EH (cell line): ENCODE data around the gene SLAIN1.

Experiments used
- DNase-seq: peaks from one replicate; pipeline ENCODE4 v3.0.0-alpha.2; 2015; ENCODE audit warnings: low read depth

SLAIN1 gene

GRCh38 chr13:77714119-77714755, 16.8 kb downstream of the SLAIN1 start:
- no peak for DNase-seq

- DNase-seq = no peak
These were observed 17.9 kb downstream of the SLAIN1 start for GRCh38 chr13:77715233-77715891.

- DNase-seq = no peak
These were observed 19.2 kb downstream of the SLAIN1 start for GRCh38 chr13:77716692-77717091.

- DNase-seq = no peak
These were observed 20.0 kb downstream of the SLAIN1 start for GRCh38 chr13:77717508-77717907.

GRCh38 chr13:77719128-77719527, 21.6 kb downstream of the SLAIN1 start:
- DNase-seq = no peak

GRCh38 chr13:77720988-77721387, 23.5 kb downstream of the SLAIN1 start:
- DNase-seq = no peak

DNA sequence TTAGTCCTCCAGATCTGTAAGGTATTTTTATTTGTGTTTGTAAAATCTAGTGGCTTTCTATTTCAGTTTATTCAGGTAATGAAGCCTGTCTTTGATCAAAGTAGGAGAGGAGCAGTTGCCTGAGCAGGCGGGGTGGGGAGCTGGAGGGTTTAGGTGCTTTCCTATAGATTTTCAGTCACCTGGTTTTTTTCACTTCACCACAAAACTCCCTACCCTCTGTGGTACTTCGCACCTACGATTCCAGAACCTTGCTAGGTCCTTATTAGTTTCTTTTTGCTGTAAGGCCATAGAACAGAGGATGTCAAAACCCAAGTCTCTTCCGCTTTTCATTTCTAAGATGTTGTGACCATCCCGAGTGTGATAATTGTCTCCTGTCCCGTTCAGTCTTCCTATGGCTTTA, 26.6 kb downstream of the SLAIN1 start:
- no peak for DNase-seq

- no peak for DNase-seq
These were observed 27.6 kb downstream of the SLAIN1 start for GRCh38 chr13:77725071-77725470.

DNA sequence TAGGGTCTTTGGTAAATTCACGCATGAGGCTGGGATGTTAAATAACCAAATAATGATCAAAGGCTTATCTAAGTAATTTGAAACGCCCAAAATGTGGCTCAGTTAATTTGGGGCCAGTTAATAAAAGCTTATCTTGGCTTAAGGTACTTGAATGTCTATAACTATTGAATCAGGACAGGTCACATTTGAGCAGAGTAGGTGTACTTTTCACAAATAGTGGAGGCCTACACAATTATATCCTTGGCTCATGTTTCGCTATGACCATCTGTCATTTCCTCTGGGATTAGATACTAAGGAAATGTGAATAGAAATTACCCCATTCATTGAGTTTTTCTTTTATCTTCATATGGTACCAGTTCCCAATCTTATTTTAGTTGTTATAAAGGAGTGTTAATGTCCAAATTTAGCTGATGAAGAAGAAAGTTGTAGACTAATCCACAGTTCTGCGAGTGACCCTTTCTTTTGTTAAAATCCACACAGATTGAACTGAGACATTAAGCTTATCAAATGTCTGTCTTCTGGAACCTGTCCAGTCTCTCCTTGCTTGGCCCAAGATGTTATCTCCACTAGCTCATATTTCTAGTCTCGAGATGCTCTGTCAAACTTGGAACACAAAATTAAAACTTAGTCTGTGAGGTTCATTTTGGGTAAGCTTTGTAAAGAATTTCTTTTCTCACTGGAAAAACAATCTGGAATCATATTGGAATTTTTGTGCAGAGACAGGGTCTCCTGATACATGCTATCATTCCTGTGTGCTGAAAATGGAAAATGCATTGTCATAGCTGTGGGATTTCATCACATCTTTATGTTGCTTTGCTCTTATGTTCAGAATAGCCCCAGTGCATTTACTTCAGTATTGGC, 31.0 kb downstream of the SLAIN1 start:
- DNase-seq = no peak

- no peak for DNase-seq
These were observed 32.2 kb downstream of the SLAIN1 start for GRCh38 chr13:77729502-77730221.

GRCh38 chr13:77730572-77730971, 33.1 kb downstream of the SLAIN1 start:
- DNase-seq = no peak

DNA sequence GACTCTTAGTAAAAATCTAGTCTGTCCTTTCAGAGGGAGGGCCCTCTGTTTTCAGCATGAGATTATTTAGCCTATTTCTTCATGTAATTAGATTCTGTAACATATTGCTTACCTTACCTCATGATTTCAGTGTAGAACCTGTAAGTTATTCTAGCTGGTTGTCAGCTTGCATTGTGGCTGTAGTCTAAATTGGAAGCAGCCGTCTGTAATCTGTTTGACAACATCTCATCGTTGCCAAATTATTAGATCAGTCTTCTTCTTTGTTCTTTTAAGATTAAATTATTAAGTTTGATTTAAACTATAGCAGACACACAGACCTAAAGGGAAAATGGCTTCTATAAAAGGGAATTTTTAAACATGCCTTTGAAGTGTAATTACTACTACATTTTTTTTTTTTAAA, 34.8 kb downstream of the SLAIN1 start:
- DNase-seq = no peak

GRCh38 chr13:77733674-77734073, 36.2 kb downstream of the SLAIN1 start:
- no peak for DNase-seq

- no peak for DNase-seq
These were observed 40.2 kb downstream of the SLAIN1 start for GRCh38 chr13:77737583-77738200.

DNA sequence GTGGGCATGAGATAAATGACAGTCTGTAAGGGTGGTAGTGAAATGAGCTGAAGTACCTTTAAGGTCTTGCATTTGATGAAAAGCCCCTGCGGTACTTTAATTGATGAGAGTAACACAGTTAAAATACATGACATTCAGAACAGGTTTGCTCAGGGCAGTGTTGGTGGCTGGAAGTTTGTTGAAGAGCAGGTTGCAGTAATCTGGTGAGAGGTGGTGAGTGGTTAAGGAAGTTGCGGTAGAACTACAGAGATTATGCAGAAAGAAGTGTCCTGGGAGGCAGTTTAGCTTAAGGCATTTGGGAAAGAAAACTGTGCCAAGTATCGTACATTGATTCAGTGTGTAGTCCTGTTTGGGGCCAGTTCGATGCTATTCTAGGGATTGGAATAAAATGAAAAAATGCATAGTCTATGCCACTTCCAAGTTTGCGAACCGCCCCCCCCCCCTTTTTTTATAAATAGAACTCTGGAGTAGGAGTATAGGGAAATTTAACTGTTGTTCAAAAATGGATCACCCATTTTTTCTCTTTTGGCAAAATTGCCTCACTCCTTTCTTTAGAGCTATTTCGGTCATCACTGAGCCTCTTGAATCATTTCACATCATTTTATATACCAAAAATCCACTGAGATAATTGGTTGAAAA, 42.7 kb downstream of the SLAIN1 start:
- DNase-seq = no peak

GRCh38 chr13:77740931-77741596, 43.6 kb downstream of the SLAIN1 start:
- DNase-seq = no peak

GRCh38 chr13:77741597-77741972, 44.1 kb downstream of the SLAIN1 start:
- DNase-seq = no peak

DNA sequence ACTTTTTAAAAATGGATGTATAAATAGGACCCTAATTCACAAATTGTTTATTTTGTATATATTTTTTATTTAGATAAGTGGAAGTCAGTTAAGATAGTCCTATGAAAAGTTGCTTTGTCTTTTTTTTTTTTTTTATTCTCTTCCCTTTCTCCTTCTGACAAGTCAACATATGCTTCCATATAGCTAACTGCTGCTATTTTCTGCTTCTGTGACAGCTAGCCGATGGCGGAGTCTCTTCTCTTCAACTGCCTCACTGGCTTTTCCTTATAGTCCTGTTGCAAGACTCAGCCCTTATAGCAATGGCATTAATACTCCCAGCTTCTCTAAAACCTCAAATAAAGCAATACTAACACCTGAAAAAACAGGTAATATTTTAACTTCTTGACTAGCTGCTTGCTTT, 45.3 kb downstream of the SLAIN1 start:
- DNase-seq = no peak

DNA sequence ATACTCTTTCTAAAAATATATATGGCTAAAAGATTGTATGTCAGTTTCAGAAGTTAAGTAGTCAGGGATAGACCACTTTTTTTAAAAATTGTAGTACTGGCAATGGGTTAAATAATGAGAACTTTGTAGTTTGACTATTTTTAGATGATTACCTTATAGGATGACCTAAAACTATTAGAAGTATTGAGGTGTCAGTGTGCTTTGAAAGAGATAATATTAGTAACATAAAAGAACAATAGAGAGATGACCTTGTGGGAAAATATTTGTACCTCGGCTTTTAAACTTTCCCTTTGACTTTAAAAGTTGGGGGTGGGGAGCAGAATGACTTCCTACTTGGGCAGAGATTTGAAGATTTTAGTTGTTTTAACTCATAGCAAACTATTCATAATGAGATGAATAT, 48.3 kb downstream of the SLAIN1 start:
- no peak for DNase-seq

GRCh38 chr13:77749344-77749880, 51.9 kb downstream of the SLAIN1 start:
- no peak for DNase-seq
